NCI-H1694 treated with DMSO at 0.1 percent for 48 hours (cell line): ENCODE results near the gene SLC66A1.
A peak's percentile ranks its signal among the peaks of the same experiment; 100 is the strongest.
"Not testable (repeated sequence)": the region's sequence is repeated elsewhere in the genome, so short reads cannot be mapped to it uniquely, and the experiment has no call there.

ENCODE experiments used
- DNase-seq: peaks from one replicate; lab custom pipeline; 2025; lab: John Stamatoyannopoulos, UW

Gene SLC66A1

GRCh38 chr1:19311931-19312781 is at the start of gene SLC66A1, which contains the start of gene AKR7A2:
Gene SLC66A1, plus strand, starts transcription at chr1:19312326. Its CDS starts 5,352 bp downstream, at chr1:19317678.
Gene AKR7A2, minus strand, starts transcription at chr1:19312144. Its CDS starts 20 bp downstream, at chr1:19312124.
- peak; percentile 53 for DNase-seq

- no peak for DNase-seq
These were observed 49.4 kb upstream of the SLC66A1 start for GRCh38 chr1:19262744-19263143.

DNA sequence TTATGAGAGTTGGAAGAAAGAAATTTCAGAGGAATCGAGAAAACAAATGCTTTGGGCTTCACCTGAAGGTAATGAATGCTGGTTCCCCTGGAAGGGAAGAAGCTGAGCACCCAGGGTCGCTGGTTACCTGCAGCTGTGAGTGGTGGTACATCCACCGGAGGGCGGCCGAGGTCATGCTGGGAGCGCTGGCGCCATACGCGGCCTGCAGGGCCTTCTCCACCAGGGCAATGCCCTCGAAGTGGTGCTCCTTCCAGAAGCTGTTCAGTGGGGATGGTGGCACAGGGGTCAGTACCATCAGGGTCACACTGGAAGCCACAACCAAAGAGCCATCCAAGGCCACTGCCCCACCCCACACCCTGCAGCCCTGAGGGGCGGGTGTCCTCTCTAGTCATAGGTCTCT is 43.7 kb upstream of the SLC66A1 start:
- no peak for DNase-seq

DNA sequence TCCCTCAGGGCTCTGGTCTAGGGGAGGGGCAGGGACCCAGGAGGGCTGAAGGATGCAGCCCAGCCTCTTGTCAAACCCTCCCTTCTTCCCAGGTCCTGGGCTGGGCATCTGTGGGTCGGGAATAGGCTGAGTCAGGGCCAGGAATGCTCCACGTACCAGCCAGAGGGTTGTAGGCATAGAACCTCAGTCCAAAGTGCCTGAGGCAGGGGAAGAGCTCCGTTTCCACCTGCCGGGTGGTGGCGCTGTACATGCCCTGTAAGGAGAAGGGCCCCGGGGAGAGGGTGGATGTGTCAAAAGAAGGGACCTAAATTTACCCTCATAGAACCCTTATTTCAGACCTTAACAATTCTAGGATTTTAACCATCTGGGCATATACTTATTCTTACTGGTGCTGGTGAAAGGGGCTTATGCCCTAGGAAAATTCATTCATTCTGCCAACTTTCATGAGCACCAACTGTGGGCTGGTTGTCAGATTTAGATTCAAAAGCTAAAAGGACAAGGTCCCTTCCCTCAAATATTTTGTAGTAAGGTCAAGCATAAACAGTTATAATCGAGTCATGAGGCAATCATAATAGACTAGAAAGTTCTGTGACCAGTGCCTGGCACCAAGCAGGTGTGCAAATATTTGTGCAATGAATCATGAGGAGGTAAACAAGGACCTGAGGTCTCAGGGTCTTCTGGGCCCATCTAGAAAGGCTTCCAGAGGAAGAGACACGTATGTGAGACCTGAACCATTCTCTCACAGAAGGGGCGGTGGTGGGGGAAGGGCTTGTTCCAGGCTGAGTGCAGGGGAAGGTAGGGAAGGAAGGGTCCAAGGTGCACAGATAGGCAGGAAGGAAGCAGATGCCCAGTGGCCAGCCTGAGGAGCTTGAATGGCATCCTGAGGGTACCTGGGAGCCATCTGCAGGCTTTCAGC is 42.4 kb upstream of the SLC66A1 start:
- DNase-seq: not testable (repeated sequence)

- DNase-seq: not testable (repeated sequence)
These were observed 41.8 kb upstream of the SLC66A1 start for GRCh38 chr1:19270343-19270730.

DNA sequence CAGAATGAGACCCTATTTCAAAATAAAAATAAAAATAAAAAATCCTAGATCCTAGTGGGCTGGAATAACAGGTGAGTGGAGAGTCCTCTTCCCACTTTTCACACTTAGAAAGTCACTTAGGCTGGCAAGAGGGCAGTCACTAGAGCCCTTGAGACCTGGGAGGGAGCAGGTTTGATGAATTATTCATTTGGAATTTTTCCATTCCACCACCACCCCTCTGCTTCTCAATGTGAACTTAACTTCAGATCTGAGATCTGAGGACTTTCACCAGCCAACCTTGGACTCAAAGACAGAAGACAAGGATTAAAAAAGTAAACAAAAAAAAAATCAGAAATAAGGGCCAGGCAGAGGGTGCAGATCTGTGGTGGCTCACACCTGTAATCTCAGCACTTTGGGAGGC is 40.1 kb upstream of the SLC66A1 start:
- DNase-seq: no peak

GRCh38 chr1:19273106-19273843 is 38.9 kb upstream of the SLC66A1 start:
- no peak for DNase-seq

- not testable (repeated sequence) for DNase-seq
These were observed 38.1 kb upstream of the SLC66A1 start for GRCh38 chr1:19273844-19274531.

DNA sequence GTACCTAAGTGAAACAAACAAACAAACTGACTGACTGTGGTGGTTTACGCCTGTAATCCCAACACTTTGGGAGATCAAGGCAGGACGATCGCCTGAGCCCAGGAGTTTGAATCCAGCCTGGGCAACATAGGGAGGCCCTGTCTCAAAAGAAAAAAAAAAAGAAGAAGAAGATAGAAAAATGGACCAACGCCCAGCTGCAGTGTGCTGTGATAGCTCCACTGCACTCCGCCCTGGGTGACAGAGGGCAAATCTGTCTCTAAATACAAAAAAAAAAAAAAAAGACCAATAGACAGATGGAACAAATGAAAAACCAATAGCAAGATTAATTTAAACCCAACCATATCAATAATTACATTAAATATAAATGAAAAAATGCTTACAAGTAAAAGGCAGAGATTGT is 37.5 kb upstream of the SLC66A1 start:
- DNase-seq: no peak

GRCh38 chr1:19283891-19284290 is 28.2 kb upstream of the SLC66A1 start:
- DNase-seq: no peak

- no peak for DNase-seq
These were observed 27.2 kb upstream of the SLC66A1 start for GRCh38 chr1:19284881-19285280.

DNA sequence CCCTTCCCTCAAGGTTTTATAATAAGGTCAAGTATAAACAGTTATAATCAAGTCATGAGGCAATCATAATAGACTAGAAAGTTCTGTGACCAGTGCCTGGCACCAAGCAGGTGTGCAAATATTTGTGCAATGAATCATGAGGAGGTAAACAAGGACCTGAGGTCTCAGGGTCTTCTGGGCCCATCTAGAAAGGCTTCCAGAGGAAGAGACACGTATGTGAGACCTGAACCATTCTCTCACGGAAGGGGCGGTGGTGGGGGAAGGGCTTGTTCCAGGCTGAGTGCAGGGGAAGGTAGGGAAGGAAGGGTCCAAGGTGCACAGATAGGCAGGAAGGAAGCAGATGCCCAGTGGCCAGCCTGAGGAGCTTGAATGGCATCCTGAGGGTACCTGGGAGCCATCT is 26.8 kb upstream of the SLC66A1 start:
- not testable (repeated sequence) for DNase-seq

- DNase-seq: not testable (repeated sequence)
These were observed 26.3 kb upstream of the SLC66A1 start for GRCh38 chr1:19285807-19286206.

DNA sequence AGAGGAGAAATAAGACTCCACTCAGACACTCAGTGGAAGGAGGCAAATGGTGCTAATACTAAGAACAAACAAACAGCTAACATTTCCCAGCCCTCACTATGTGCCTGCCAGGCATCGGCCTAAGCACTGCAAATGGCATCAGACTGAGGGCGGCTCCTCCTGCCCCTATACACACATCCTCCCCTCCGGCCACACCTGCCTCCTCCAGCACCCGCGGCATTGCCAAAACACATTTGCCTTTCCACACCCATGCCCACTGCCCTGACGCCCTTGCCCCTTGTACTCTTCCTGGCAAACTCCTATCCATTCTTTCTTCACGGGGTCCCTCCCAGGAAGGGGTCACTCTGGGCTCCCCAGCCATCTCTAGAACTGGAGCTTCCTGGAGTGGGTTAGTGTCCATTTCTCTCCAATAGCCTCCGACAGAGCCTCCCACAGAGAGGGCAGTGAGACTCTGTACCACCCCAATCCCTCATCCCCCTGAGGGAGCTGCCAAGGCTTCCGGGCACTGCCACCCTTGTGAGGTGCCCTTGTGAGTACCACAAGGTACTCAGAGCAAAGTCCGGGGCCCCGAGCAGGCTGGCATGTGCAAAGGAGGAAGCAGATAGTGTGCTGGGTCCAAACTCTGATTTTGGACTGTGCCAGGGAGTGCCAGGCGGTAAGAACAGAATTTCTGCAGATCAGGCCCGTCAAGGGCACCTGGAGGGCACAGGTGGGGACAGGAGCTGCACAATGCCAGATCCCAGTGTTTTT is 24.5 kb upstream of the SLC66A1 start:
- DNase-seq: no peak

DNA sequence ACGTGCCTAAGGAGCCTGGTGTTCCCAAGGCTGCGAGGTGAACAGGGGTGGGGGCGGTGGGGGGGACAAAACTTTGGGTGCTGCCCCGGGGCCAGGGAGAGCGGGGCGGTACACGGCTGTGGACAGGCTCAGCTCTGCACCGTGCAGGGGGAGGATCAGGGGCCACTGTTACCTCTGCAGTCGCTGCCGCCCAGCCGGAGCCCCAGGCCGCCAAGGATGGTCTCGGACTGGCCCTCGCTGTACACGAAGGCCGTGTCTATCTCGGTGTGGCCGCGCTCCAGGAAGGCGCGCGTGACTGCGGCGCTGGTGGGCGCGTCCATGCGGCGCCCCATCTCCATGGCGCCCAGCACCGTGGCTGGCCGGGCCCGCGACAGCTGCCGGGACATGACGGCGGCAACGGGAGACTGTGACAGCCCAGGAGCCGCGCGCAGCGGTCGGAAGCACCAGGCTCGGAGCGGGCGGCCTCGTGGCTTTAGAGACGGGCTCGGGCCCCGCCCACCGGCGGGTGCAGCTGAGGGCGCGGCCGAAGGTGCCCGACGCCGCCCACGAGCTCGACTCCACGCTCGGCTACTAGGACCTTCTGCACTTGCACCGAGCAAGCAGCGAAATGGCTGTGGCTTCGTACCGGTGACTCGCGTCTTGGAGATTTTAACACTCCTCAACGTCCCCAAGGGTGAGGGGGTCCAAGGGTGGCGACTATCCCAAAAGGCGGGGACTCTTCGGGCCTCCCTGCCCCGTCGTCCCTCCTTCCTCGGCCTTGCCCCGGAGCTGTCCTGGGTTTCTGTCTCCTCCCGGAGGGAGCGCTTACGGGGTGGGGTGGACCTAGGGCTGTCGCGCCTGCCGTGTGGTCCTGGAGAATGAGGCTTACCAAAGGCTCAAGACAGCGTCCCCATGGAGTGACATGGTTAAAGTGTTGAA is 23.5 kb upstream of the SLC66A1 start, which contains the start of gene AKR7A3:
AKR7A3 (minus strand) TSS at position 447 of the 918 bp plus-strand sequence; CDS start at position 386, 61 bp downstream.
- DNase-seq: not testable (repeated sequence)

DNA sequence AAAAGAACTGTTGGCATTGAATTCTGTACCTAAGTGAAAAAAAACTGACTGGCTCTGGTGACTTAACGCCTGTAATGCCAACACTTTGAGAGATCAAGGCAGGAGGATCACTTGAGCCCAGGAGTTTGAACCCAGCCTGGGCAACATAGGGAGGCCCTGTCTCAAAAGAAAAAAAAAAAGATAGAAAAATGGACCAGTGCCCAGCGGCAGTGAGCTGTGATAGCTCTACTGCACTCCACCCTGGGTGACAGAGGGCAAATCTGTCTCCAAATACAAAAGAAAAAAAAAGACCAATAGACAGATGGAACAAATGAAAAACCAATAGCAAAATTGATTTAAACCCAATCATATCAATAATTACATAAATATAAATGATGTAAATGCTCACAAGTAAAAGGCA is 22.9 kb upstream of the SLC66A1 start:
- DNase-seq: no peak

- DNase-seq: no peak
These were observed 17.5 kb upstream of the SLC66A1 start for GRCh38 chr1:19294638-19295037.

DNA sequence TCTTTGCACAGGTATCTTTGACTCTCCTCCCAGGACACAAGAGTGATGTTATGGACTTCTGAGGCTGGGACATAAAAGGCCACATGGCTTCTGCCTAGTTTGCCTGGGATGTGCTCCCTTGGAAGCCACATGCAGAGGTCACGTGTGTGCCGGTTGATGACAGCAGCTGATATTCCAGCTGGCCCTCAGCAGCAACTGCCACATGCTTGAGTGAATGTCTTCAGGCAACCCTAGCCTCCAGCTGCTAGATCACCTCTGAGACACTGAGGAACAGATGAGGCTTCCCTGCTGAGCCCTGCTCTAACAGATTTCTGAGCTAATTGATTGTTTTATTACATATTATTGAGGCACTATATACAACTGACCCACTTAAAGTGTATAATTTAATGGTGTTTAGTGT is 11.9 kb upstream of the SLC66A1 start:
- DNase-seq: no peak

- not testable (repeated sequence) for DNase-seq
These were observed 8.0 kb upstream of the SLC66A1 start for GRCh38 chr1:19304081-19304480.
